A673 (cell line): ENCODE data around the gene PIEZO1. TPM values are rescaled to one million over a fixed set of nuclear protein-coding genes. Genes with fewer than 3 reads are reported as not detected.

Experiments used
- BruUV-seq: library from RNA; stranded (reverse); fragments of 400-500 nt; replicated peaks from 2 replicates; lab custom pipeline; 2021; lab: Mats Ljungman, UMichigan
- CTCF ChIA-PET: fragments of 300-600 bp; sonication (Branson Sonifier 250); formaldehyde crosslinking; loops from one replicate; lab custom pipeline; 2022; ENCODE audit warnings: antibody characterized with exemption; lab: Charles Lee
- POLR2A ChIA-PET: fragments of 300-600 bp; sonication (Branson Sonifier 250); formaldehyde crosslinking; loops from one replicate; lab custom pipeline; 2022; ENCODE audit warnings: antibody characterized with exemption; ENCODE audit not compliant: low non-redundant PET; lab: Charles Lee
- DNase-seq: peaks from one replicate; pipeline ENCODE4 v3.0.0-alpha.2; 2015; ENCODE audit warnings: low spot score
- H3K27ac ChIP-seq: fragments of 200-600 bp; sonication (generic); 2 replicates; pipeline ENCODE4 v1.5.1; 2016; ENCODE audit warnings: mixed run types, low read depth, mild to moderate bottlenecking, mixed read lengths, antibody characterized with exemption, low read length; ENCODE audit not compliant: poor library complexity, severe bottlenecking
- H3K27me3 ChIP-seq: fragments of 200-600 bp; sonication (generic); replicated peaks from 2 replicates; pipeline ENCODE4 v1.6.1; 2017; ENCODE audit warnings: mixed run types, low read depth, mild to moderate bottlenecking, mixed read lengths, antibody characterized with exemption, low read length; ENCODE audit not compliant: insufficient read depth, poor library complexity
- H3K36me3 ChIP-seq: fragments of 200-600 bp; sonication (generic); 2 replicates; pipeline ENCODE4 v1.6.1; 2016; ENCODE audit warnings: mixed run types, mild to moderate bottlenecking, mixed read lengths, antibody characterized with exemption, low read length; ENCODE audit not compliant: insufficient read depth, poor library complexity, severe bottlenecking
- H3K4me1 ChIP-seq: fragments of 200-600 bp; sonication (generic); 2 replicates; pipeline ENCODE4 v1.6.1; 2017; ENCODE audit warnings: mixed run types, mild to moderate bottlenecking, mixed read lengths, antibody characterized with exemption, low read length; ENCODE audit not compliant: insufficient read depth, poor library complexity, severe bottlenecking
- H3K4me3 ChIP-seq: fragments of 200-600 bp; sonication (generic); 2 replicates; pipeline ENCODE4 v1.5.1; 2016; ENCODE audit warnings: low read depth, mixed run types, mild to moderate bottlenecking, mixed read lengths, low read length; ENCODE audit not compliant: poor library complexity, severe bottlenecking
- H3K9me3 ChIP-seq: fragments of 200-600 bp; sonication (generic); 2 replicates; pipeline ENCODE4 v1.6.1; 2016; ENCODE audit warnings: mixed run types, low read depth, mild to moderate bottlenecking, mixed read lengths, antibody characterized with exemption, low read length; ENCODE audit not compliant: poor library complexity, severe bottlenecking
- EZH2 ChIP-seq: fragments of 200-600 bp; sonication (generic); IDR thresholded peaks from 2 replicates; pipeline ENCODE4 v1.6.1; 2017; ENCODE audit warnings: borderline replicate concordance, low read depth, mild to moderate bottlenecking, mixed read lengths, antibody characterized with exemption, low read length; ENCODE audit not compliant: poor library complexity, severe bottlenecking
- intact Hi-C: fragments of 100-400 bp; cut with micrococcal nuclease; formaldehyde crosslinking; loops from one replicate; pipeline ENCODE4 v1.10.0; 2022; ENCODE audit not compliant: unreplicated experiment
- total RNA-seq: library from RNA; stranded (reverse); gene quantifications from 2 replicates; pipeline ENCODE4 v1.2.3, GENCODE V29; 2021
- TF ChIP-seq, protein P1 (sequence below): fragments of 300-800, 200-600 bp; sonication (generic); conservative IDR thresholded peaks from 2 replicates; pipeline ENCODE4 v1.5.1; 2017; ENCODE audit warnings: low read depth, mild to moderate bottlenecking, antibody characterized with exemption, low read length, moderate library complexity, mixed read lengths

Gene PIEZO1
- total RNA-seq, 1 experiment from 2014 or later: 174 TPM

DNA sequence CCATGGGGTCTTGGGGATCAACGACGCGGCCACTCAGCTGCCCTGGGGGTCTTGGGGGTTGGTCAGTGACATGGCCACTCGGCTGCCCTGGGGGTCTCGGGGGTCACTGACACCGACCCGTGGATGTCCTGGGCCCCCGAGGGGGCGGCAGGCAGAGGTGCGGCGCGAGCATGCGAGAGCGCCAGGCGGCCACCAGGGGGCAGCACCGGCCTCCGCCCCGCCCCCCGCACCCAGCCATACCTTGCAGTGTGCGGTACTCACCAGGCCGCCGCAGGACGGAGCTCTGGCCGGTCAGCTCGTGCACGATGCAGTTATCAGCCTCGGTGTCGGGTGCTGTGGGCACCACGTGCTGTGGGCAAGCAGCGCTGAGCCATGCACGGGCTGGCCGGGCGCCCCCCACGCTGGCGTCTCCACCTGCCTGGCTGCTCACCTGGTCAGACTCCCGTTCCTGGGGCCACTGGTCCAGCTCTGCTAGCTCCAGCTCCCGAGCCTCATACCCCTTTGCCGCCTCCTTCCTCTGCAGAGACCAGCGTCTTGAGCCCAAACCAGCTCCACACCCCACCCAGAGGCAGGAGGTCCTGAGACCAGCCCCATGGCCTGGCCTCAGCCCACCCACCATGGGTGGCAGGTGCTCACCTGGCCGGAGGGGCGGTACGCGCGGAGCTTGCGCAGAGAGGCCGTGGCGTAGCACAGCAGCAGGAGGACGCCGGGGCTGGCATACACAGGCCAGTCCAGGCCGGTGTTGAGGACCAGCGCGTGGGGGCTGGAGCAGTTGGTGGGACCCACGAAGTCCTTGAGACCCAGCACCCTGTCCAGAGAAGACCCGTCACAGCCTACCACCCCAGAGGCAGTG, 47.5 kb downstream of the PIEZO1 start:
- no TSS peak for BruUV-seq
- no peaks in the 10 kb centered on the region for H3K9me3 ChIP-seq
- intact Hi-C loops: loop anchor here (1.0 to 5.0 kb wide), 2 partner anchors 48 to 430 kb away; partner anchors contain the start of gene PIEZO1
- H3K4me3 ChIP-seq: no peak overlapping the region
- no peaks in the 10 kb centered on the region for H3K4me1 ChIP-seq
- H3K36me3 ChIP-seq: peaks cover 38% of the 10 kb centered on the region
- DNase-seq: peak; percentile 77
- H3K27me3 ChIP-seq: no peaks in the 10 kb centered on the region
- TF ChIP-seq, protein P1, sequence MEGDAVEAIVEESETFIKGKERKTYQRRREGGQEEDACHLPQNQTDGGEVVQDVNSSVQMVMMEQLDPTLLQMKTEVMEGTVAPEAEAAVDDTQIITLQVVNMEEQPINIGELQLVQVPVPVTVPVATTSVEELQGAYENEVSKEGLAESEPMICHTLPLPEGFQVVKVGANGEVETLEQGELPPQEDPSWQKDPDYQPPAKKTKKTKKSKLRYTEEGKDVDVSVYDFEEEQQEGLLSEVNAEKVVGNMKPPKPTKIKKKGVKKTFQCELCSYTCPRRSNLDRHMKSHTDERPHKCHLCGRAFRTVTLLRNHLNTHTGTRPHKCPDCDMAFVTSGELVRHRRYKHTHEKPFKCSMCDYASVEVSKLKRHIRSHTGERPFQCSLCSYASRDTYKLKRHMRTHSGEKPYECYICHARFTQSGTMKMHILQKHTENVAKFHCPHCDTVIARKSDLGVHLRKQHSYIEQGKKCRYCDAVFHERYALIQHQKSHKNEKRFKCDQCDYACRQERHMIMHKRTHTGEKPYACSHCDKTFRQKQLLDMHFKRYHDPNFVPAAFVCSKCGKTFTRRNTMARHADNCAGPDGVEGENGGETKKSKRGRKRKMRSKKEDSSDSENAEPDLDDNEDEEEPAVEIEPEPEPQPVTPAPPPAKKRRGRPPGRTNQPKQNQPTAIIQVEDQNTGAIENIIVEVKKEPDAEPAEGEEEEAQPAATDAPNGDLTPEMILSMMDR: peak; percentile 94
- no peak for TF ChIP-seq EZH2
- H3K27ac ChIP-seq: no peak overlapping the region
- POLR2A ChIA-PET: no interaction called here
- CTCF ChIA-PET: interaction anchor here (0.5 to 1.9 kb wide), 28 partner anchors 9 to 480 kb away, joined by 3 to 24 read pairs (median 4); partner anchors contain the start of genes MVD, PIEZO1, ZC3H18 and ZNF778

DNA sequence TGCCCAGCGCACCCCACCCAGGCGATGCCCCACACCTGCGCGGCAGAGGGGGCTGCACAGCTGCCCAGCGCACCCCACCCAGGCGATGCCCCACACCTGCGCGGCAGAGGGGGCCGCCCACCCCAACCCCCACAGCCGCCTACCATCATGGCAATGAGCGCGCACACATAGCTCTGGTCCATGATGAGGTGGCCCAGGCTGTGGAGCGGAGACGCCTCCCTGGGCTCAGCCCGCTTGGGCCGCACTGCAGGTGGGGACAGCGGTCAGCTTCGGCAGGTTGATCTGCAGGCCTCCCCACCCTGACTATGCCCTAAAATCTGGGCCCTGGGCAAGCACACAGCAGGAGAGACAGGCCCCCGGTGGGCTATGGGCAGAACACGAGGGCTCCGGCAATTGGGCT, 48.5 kb downstream of the PIEZO1 start:
- no peak for DNase-seq
- intact Hi-C loops: loop anchor here (5.0 kb wide), 1 partner anchor 431 kb away; no protein-coding TSS in a partner anchor
- H3K27ac ChIP-seq: no peak overlapping the region
- H3K36me3 ChIP-seq: peaks cover 38% of the 10 kb centered on the region
- H3K4me1 ChIP-seq: no peaks in the 10 kb centered on the region
- ChIA-PET POLR2A (interaction anchor here (0.5 to 0.7 kb wide), 2 partner anchors 19 to 40 kb away, joined by 4 read pairs; no protein-coding TSS in a partner anchor), CTCF (interaction anchor here (1.9 kb wide), 1 partner anchor 19 kb away, joined by 9 read pairs; no protein-coding TSS in a partner anchor)
- H3K9me3 ChIP-seq: no peaks in the 10 kb centered on the region
- no peak overlapping the region for H3K4me3 ChIP-seq
- H3K27me3 ChIP-seq: no peaks in the 10 kb centered on the region
- TF ChIP-seq EZH2: no peak
- TF ChIP-seq, protein P1: no peak
- no TSS peak for BruUV-seq

DNA sequence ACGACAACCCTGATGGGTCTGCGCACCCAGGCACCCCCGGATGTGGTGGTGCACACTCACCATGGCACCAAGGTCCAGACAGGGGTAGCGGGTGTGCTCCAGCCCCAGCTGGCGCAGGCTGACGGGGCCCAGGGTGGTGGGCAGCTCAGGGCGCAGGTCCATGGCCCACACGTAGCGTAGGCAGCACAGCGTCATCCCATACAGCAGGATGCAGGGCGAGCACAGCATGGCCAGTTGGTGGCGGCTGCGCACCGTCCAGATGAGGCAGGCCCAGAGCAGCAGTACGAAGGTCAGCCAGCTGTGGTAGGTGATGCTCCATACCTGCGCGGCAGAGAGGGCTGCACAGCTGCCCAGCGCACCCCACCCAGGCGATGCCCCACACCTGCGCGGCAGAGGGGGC, 48.9 kb downstream of the PIEZO1 start:
- Histone ChIP-seq H3K9me3 (no peaks in the 10 kb centered on the region), H3K4me1 (no peaks in the 10 kb centered on the region), H3K4me3 (no peak overlapping the region), H3K27ac (no peak overlapping the region), H3K27me3 (no peaks in the 10 kb centered on the region), H3K36me3 (peaks cover 38% of the 10 kb centered on the region)
- DNase-seq: no peak
- BruUV-seq: no TSS peak
- TF ChIP-seq, protein P1: no peak
- TF ChIP-seq EZH2: no peak
- intact Hi-C loops: loop anchor here (5.0 kb wide), 1 partner anchor 431 kb away; no protein-coding TSS in a partner anchor
- ChIA-PET CTCF (interaction anchor here (1.9 kb wide), 1 partner anchor 19 kb away, joined by 9 read pairs; no protein-coding TSS in a partner anchor), POLR2A (no interaction called here)
